ENCODE results near the gene S100G.

S100G gene

GRCh38 chrX:16651391-16652024 is 1.6 kb downstream of the S100G start:
- no peak for DNase-seq

GRCh38 chrX:16653424-16653823 is 3.5 kb downstream of the S100G start:
- no peak for DNase-seq

GRCh38 chrX:16654093-16654492 is 4.1 kb downstream of the S100G start:
- no peak for DNase-seq

GRCh38 chrX:16658284-16658683 is 8.3 kb downstream of the S100G start:
- no peak for DNase-seq

GRCh38 chrX:16659321-16659720 is 9.4 kb downstream of the S100G start:
- no peak for DNase-seq

GRCh38 chrX:16661495-16661894 is 11.5 kb downstream of the S100G start:
- DNase-seq = no peak

GRCh38 chrX:16662402-16662801 is 12.4 kb downstream of the S100G start:
- DNase-seq = no peak

GRCh38 chrX:16664074-16664473 is 14.1 kb downstream of the S100G start:
- DNase-seq = no peak

- DNase-seq = no peak
These were observed 14.7 kb downstream of the S100G start for GRCh38 chrX:16664626-16665025.

- DNase-seq = no peak
These were observed 15.1 kb downstream of the S100G start for GRCh38 chrX:16665089-16665488.

- no peak for DNase-seq
These were observed 16.6 kb downstream of the S100G start for GRCh38 chrX:16666541-16666940.

- peak; percentile 21 for DNase-seq
These were observed 21.0 kb downstream of the S100G start for GRCh38 chrX:16671005-16671404.

GRCh38 chrX:16678689-16679088 is 28.7 kb downstream of the S100G start:
- no peak for DNase-seq

GRCh38 chrX:16683007-16683664 is 33.2 kb downstream of the S100G start:
- DNase-seq = no peak

GRCh38 chrX:16687514-16687913 is 37.6 kb downstream of the S100G start:
- DNase-seq = no peak

GRCh38 chrX:16695079-16695676 is 45.2 kb downstream of the S100G start:
- DNase-seq = peak; percentile 56

- no peak for DNase-seq
These were observed 47.0 kb downstream of the S100G start for GRCh38 chrX:16696956-16697355.

GRCh38 chrX:16699389-16699788 is 49.4 kb downstream of the S100G start:
- DNase-seq = no peak

- DNase-seq = no peak
These were observed 50.8 kb downstream of the S100G start for GRCh38 chrX:16700734-16701133.

GRCh38 chrX:16702700-16703599 is 53.0 kb downstream of the S100G start:
- DNase-seq = no peak

All from activated CD4-positive, alpha-beta T cell treated with anti-CD3 and anti-CD28 coated beads, Interleukin-10, Interleukin-2, amounts not matched to agents 100 ng/mL and 50 ng/mL, durations not matched to agents 16 hours and 8 hours (primary cell).